ENCODE data around the gene MS4A6A.

MS4A6A gene

DNA sequence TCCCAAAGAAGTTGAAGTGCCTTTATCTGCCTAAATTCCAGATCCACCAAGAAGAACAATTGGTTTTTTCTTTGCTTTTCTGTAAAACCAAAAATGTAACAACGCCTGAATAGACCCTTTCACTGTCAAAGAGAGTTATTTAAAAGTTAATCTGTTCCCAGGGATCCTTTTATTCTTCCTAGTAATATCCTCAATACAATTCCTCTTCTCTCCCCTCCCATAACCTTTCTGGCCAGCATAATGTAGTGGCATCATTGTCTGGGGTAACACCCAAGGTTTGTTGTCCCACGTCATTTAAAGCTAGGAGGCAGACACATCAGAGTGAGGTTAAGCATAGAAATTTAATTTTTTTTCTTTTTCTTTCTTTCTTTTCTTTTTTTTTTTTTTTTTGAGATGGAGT lies 54.5 kb downstream of the MS4A6A start:
- no peak for DNase-seq (ENCODE audit: low spot score)

GRCh38 chr11:60127311-60127811 lies 55.5 kb downstream of the MS4A6A start:
- DNase-seq (ENCODE audit: low spot score), result no peak

DNA sequence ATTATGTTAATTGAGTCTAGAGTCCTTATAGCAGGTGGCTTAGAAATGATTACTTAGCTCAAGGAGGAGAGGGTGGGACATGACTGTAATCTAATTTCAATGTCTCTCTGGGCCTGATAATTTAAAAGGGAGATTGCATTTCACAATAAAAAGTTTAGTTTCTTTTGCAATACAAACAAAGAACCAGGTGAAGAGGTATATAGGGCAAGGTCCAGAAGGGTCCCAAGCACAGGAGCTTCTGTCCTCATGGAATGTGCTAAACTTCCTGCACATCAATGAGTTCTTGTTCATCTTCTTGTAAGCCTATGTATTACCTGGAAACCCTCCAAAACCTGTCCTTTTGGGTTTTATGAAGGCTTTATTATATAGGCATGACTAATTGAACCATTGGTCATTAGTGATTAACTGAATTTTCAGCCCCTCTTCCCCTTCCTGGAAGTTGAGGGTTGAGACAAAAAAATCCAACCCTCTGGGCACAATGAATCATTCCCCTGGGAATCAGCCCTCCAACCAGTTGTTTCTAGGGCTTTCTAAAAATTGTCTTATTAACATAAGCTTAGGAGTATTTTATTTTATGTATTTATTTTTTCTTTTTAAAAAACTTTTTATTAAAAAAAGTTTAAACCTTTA lies 56.8 kb downstream of the MS4A6A start:
- DNase-seq (ENCODE audit: low spot score), result no peak

- DNase-seq (ENCODE audit: low spot score), result no peak
Measured at GRCh38 chr11:60124802-60125432, 58.0 kb downstream of the MS4A6A start.
